Activated T-helper 1 cell treated with anti-CD3 and anti-CD28 coated beads, Interleukin-12 subunit alpha, Interleukin-12 subunit beta, Interleukin-2, Interleukin-4 antibody, amounts not matched to agents 30 ng/mL and 10 ng/mL and 1 ng/mL, durations not matched to agents 14 hours and 24 hours and 36 hours (primary cell): ENCODE results near the gene ROR1. TPM values are rescaled to one million over a fixed set of nuclear protein-coding genes. Genes with fewer than 3 reads are reported as not detected.

ENCODE experiments used
- DNase-seq: peaks from one replicate; pipeline ENCODE4 v3.0.0; 2021; ENCODE audit warnings: low spot score
- H3K27ac Mint-ChIP-seq: one replicate; pipeline ENCODE4 v1.8.0; 2021; ENCODE audit warnings: mild to moderate bottlenecking, mixed read lengths
- H3K27me3 Mint-ChIP-seq: one replicate; pipeline ENCODE4 v1.8.0; 2022; ENCODE audit warnings: mild to moderate bottlenecking, moderate library complexity, mixed read lengths; ENCODE audit not compliant: insufficient read depth
- H3K36me3 Mint-ChIP-seq: one replicate; pipeline ENCODE4 v1.8.0; 2021; ENCODE audit warnings: low read depth, mixed read lengths
- H3K4me1 Mint-ChIP-seq: one replicate; pipeline ENCODE4 v1.8.0; 2021; ENCODE audit warnings: low read depth, mixed read lengths
- H3K4me3 Mint-ChIP-seq: one replicate; pipeline ENCODE4 v1.8.0; 2021; ENCODE audit warnings: mild to moderate bottlenecking, moderate library complexity, mixed read lengths
- H3K9me3 Mint-ChIP-seq: one replicate; pipeline ENCODE4 v1.8.0; 2021; ENCODE audit warnings: mixed read lengths
- intact Hi-C: fragments of 100-400 bp; cut with micrococcal nuclease; formaldehyde crosslinking; loops from one replicate; pipeline ENCODE4 v1.15.1; 2024
- total RNA-seq: library from RNA; stranded (reverse); gene quantifications from 2 replicates; pipeline ENCODE4 v1.2.3, GENCODE V29; 2022

The ROR1 gene
- total RNA-seq, 1 donor from 2014 or later = not detected

GRCh38 chr1:63893976-63894375 lies 120.2 kb downstream of the ROR1 start:
- peaks cover 9% of the 10 kb centered on the region for H3K27me3 Mint-ChIP-seq
- H3K4me3 Mint-ChIP-seq = no peak overlapping the region
- intact Hi-C loops = no loop called here
- H3K4me1 Mint-ChIP-seq = peaks cover 5% of the 10 kb centered on the region
- no peaks in the 10 kb centered on the region for H3K36me3 Mint-ChIP-seq
- no peak for DNase-seq
- H3K9me3 Mint-ChIP-seq = no peaks in the 10 kb centered on the region
- no peak overlapping the region for H3K27ac Mint-ChIP-seq

- no peaks in the 10 kb centered on the region for H3K9me3 Mint-ChIP-seq
- peaks cover 9% of the 10 kb centered on the region for H3K27me3 Mint-ChIP-seq
- no peak overlapping the region for H3K4me3 Mint-ChIP-seq
- intact Hi-C loops = no loop called here
- H3K36me3 Mint-ChIP-seq = no peaks in the 10 kb centered on the region
- H3K27ac Mint-ChIP-seq = no peak overlapping the region
- H3K4me1 Mint-ChIP-seq = peaks cover 5% of the 10 kb centered on the region
- no peak for DNase-seq
These were observed 120.9 kb downstream of the ROR1 start for GRCh38 chr1:63894627-63895265.

- no peak overlapping the region for H3K4me3 Mint-ChIP-seq
- intact Hi-C loops = no loop called here
- DNase-seq = no peak
- no peak overlapping the region for H3K27ac Mint-ChIP-seq
- H3K4me1 Mint-ChIP-seq = peaks cover 5% of the 10 kb centered on the region
- no peaks in the 10 kb centered on the region for H3K9me3 Mint-ChIP-seq
- peaks cover 12% of the 10 kb centered on the region for H3K27me3 Mint-ChIP-seq
- H3K36me3 Mint-ChIP-seq = no peaks in the 10 kb centered on the region
These were observed 122.9 kb downstream of the ROR1 start for GRCh38 chr1:63896755-63897154.

GRCh38 chr1:63898428-63899196 lies 124.8 kb downstream of the ROR1 start:
- DNase-seq = no peak
- Mint-ChIP-seq H3K4me3 (no peak overlapping the region), H3K9me3 (no peaks in the 10 kb centered on the region), H3K4me1 (no peaks in the 10 kb centered on the region), H3K27me3 (peaks cover 12% of the 10 kb centered on the region), H3K36me3 (no peaks in the 10 kb centered on the region), H3K27ac (no peak overlapping the region)
- intact Hi-C loops = no loop called here

- no peaks in the 10 kb centered on the region for H3K4me1 Mint-ChIP-seq
- no peak overlapping the region for H3K4me3 Mint-ChIP-seq
- DNase-seq = no peak
- no peaks in the 10 kb centered on the region for H3K9me3 Mint-ChIP-seq
- H3K27ac Mint-ChIP-seq = no peak overlapping the region
- intact Hi-C loops = no loop called here
- H3K36me3 Mint-ChIP-seq = no peaks in the 10 kb centered on the region
- peaks cover 17% of the 10 kb centered on the region for H3K27me3 Mint-ChIP-seq
These were observed 127.3 kb downstream of the ROR1 start for GRCh38 chr1:63901094-63901493.

- H3K36me3 Mint-ChIP-seq = no peaks in the 10 kb centered on the region
- H3K4me3 Mint-ChIP-seq = no peak overlapping the region
- intact Hi-C loops = no loop called here
- no peak for DNase-seq
- peaks cover 20% of the 10 kb centered on the region for H3K27me3 Mint-ChIP-seq
- H3K27ac Mint-ChIP-seq = no peak overlapping the region
- no peaks in the 10 kb centered on the region for H3K9me3 Mint-ChIP-seq
- no peaks in the 10 kb centered on the region for H3K4me1 Mint-ChIP-seq
These were observed 129.2 kb downstream of the ROR1 start for GRCh38 chr1:63902844-63903589.

GRCh38 chr1:63903947-63904610 lies 130.3 kb downstream of the ROR1 start:
- no peaks in the 10 kb centered on the region for H3K4me1 Mint-ChIP-seq
- no peak overlapping the region for H3K4me3 Mint-ChIP-seq
- H3K27me3 Mint-ChIP-seq = peaks cover 15% of the 10 kb centered on the region
- no peaks in the 10 kb centered on the region for H3K9me3 Mint-ChIP-seq
- no peak overlapping the region for H3K27ac Mint-ChIP-seq
- no peaks in the 10 kb centered on the region for H3K36me3 Mint-ChIP-seq
- intact Hi-C loops = no loop called here
- DNase-seq = no peak

GRCh38 chr1:63904826-63905225 lies 131.0 kb downstream of the ROR1 start:
- Mint-ChIP-seq H3K4me3 (no peak overlapping the region), H3K27ac (no peak overlapping the region), H3K27me3 (peaks cover 15% of the 10 kb centered on the region), H3K9me3 (no peaks in the 10 kb centered on the region), H3K36me3 (no peaks in the 10 kb centered on the region), H3K4me1 (no peaks in the 10 kb centered on the region)
- DNase-seq = no peak
- intact Hi-C loops = no loop called here

GRCh38 chr1:63906047-63906704 lies 132.4 kb downstream of the ROR1 start:
- Mint-ChIP-seq H3K4me1 (no peaks in the 10 kb centered on the region), H3K9me3 (no peaks in the 10 kb centered on the region), H3K36me3 (no peaks in the 10 kb centered on the region), H3K27me3 (peaks cover 18% of the 10 kb centered on the region), H3K27ac (no peak overlapping the region), H3K4me3 (no peak overlapping the region)
- intact Hi-C loops = no loop called here
- DNase-seq = no peak

- H3K27me3 Mint-ChIP-seq = peaks cover 15% of the 10 kb centered on the region
- no peaks in the 10 kb centered on the region for H3K36me3 Mint-ChIP-seq
- H3K27ac Mint-ChIP-seq = no peak overlapping the region
- no peaks in the 10 kb centered on the region for H3K9me3 Mint-ChIP-seq
- no peak for DNase-seq
- H3K4me3 Mint-ChIP-seq = no peak overlapping the region
- intact Hi-C loops = no loop called here
- no peaks in the 10 kb centered on the region for H3K4me1 Mint-ChIP-seq
These were observed 133.2 kb downstream of the ROR1 start for GRCh38 chr1:63907051-63907450.

GRCh38 chr1:63908016-63908415 lies 134.2 kb downstream of the ROR1 start:
- Mint-ChIP-seq H3K27me3 (peaks cover 15% of the 10 kb centered on the region), H3K9me3 (no peaks in the 10 kb centered on the region), H3K4me1 (no peaks in the 10 kb centered on the region), H3K27ac (no peak overlapping the region), H3K4me3 (no peak overlapping the region), H3K36me3 (no peaks in the 10 kb centered on the region)
- no peak for DNase-seq
- intact Hi-C loops = no loop called here

- no peaks in the 10 kb centered on the region for H3K4me1 Mint-ChIP-seq
- no peaks in the 10 kb centered on the region for H3K36me3 Mint-ChIP-seq
These were observed 135.7 kb downstream of the ROR1 start for GRCh38 chr1:63909526-63909925.

More at GRCh38 chr1:63909526-63909925, 135.7 kb downstream of the ROR1 start:
- DNase-seq = no peak
- Mint-ChIP-seq H3K9me3 (no peaks in the 10 kb centered on the region), H3K27ac (no peak overlapping the region), H3K4me3 (no peak overlapping the region), H3K27me3 (peaks cover 13% of the 10 kb centered on the region)
- intact Hi-C loops = no loop called here
